Panc1 (cell line): ENCODE data around the gene OTOF. TPM values are rescaled to one million over a fixed set of nuclear protein-coding genes. Genes with fewer than 3 reads are reported as not detected.

Source experiments
- ATAC-seq: fragments of 200-7000 bp; cut with Tn5 transposase; 2 replicates; pipeline ENCODE4 v1.9.1; 2020; ENCODE audit warnings: mild to moderate bottlenecking, moderate library complexity
- BruUV-seq: library from RNA; stranded (reverse); fragments of 400-500 nt; replicated peaks from 2 replicates; lab custom pipeline; 2021; lab: Mats Ljungman, UMichigan
- CTCF ChIA-PET: fragments of 300-600 bp; sonication (Branson Sonifier 250); formaldehyde crosslinking; loops from one replicate; lab custom pipeline; 2022; ENCODE audit warnings: antibody characterized with exemption; lab: Charles Lee
- POLR2A ChIA-PET: fragments of 300-600 bp; sonication (Branson Sonifier 250); formaldehyde crosslinking; loops from one replicate; lab custom pipeline; 2022; ENCODE audit warnings: antibody characterized with exemption; lab: Charles Lee
- DNase-seq: peaks from one replicate; pipeline ENCODE4 v3.0.0-alpha.2; 2010; ENCODE audit warnings: low read depth, low spot score
- H3K27ac ChIP-seq: 2 replicates; pipeline ENCODE4 v1.5.1; 2011; ENCODE audit warnings: mild to moderate bottlenecking, low read length, inconsistent platforms
- H3K27me3 ChIP-seq: fragments of 200-500 bp; sonication (Bioruptor generic); 2 replicates; pipeline ENCODE4 v1.6.0; 2014; ENCODE audit warnings: low read length, inconsistent platforms; ENCODE audit not compliant: control insufficient read depth, insufficient read depth
- H3K36me3 ChIP-seq: fragments of 200-500 bp; sonication (Bioruptor generic); 2 replicates; pipeline ENCODE4 v1.5.1; 2014; ENCODE audit warnings: inconsistent platforms, mild to moderate bottlenecking, low read length, moderate library complexity; ENCODE audit not compliant: control insufficient read depth, insufficient read depth
- H3K4me1 ChIP-seq: 2 replicates; pipeline ENCODE4 v1.5.1; 2011; ENCODE audit warnings: inconsistent platforms, mild to moderate bottlenecking, low read length, moderate library complexity; ENCODE audit not compliant: control insufficient read depth, insufficient read depth
- H3K4me3 ChIP-seq, 2 experiments: 2 replicates each; pipeline ENCODE4 v1.5.1; 2011 to 2012; ENCODE audit warnings: low read depth in 2 of 2, low read length in 2 of 2, mild to moderate bottlenecking in 2 of 2, inconsistent platforms in 1 of 2, moderate library complexity in 1 of 2
- H3K9me3 ChIP-seq: fragments of 200-500 bp; sonication (Bioruptor generic); 2 replicates; pipeline ENCODE4 v1.5.1; 2014; ENCODE audit warnings: low read depth, mild to moderate bottlenecking, inconsistent platforms, low read length, moderate library complexity; ENCODE audit not compliant: control insufficient read depth, insufficient read depth
- CTCF ChIP-seq: fragments of 450-650 bp; IDR thresholded peaks from 2 replicates; pipeline ENCODE4 v1.5.1; 2017; ENCODE audit warnings: mild to moderate bottlenecking
- POLR2AphosphoS5 ChIP-seq: IDR thresholded peaks from 2 replicates; pipeline ENCODE4 v1.6.1; 2012; ENCODE audit warnings: mild to moderate bottlenecking, low read depth, low read length, moderate library complexity
- REST ChIP-seq, 2 experiments: IDR thresholded peaks; 2 replicates each; pipeline ENCODE4 v1.6.1; 2011 to 2012; ENCODE audit warnings: low read depth in 2 of 2, control low read depth in 1 of 2, low read length in 1 of 2, mild to moderate bottlenecking in 1 of 2, moderate library complexity in 1 of 2; ENCODE audit not compliant: insufficient read depth in 1 of 2
- SIN3A ChIP-seq: IDR thresholded peaks from 2 replicates; pipeline ENCODE4 v1.6.1; 2012; ENCODE audit warnings: low read depth, mild to moderate bottlenecking, low read length, moderate library complexity, borderline replicate concordance; ENCODE audit not compliant: insufficient read depth
- TCF7L2 ChIP-seq: IDR thresholded peaks from 2 replicates; pipeline ENCODE4 v1.6.1; 2011; ENCODE audit warnings: mild to moderate bottlenecking, low read depth, low read length, inconsistent platforms
- in situ Hi-C: cut with HindIII; loops from 2 replicates; pipeline ENCODE4 v1.10.0; 2016; ENCODE audit warnings: low sequenced_read_pairs, low pct_unique_long_range_greater_than_20kb
- intact Hi-C: fragments of 100-400 bp; cut with micrococcal nuclease; formaldehyde crosslinking; loops from one replicate; pipeline ENCODE4 v1.10.0; 2022; ENCODE audit not compliant: unreplicated experiment
- total RNA-seq: library from RNA; stranded (reverse); gene quantifications from one replicate; pipeline ENCODE4 v1.2.1, GENCODE V29; 2021; ENCODE audit not compliant: unreplicated experiment

OTOF gene
- total RNA-seq, 1 experiment from 2014 or later: 0.41 TPM

GRCh38 chr2:26464390-26465265 is 13.3 kb downstream of the OTOF start:
- TF ChIP-seq SIN3A (no peak), TCF7L2 (no peak), POLR2AphosphoS5 (no peak), REST (IDR thresholded peaks at IDR 0.05; ENCODE audit: insufficient read depth in 1 of 2, low read depth in 2 of 2, low read length in 1 of 2) (no peak), CTCF (no peak)
- no peaks in the 10 kb centered on the region for H3K27me3 ChIP-seq
- no peak overlapping the region for H3K4me3 ChIP-seq
- no peaks in the 10 kb centered on the region for H3K36me3 ChIP-seq
- H3K4me1 ChIP-seq: no peaks in the 10 kb centered on the region
- no TSS peak for BruUV-seq
- in situ Hi-C loops: no loop called here
- ChIA-PET CTCF (no interaction called here), POLR2A (no interaction called here)
- ATAC-seq (no peak), DNase-seq (no peak)
- H3K9me3 ChIP-seq: no peaks in the 10 kb centered on the region
- intact Hi-C loops: no loop called here
- H3K27ac ChIP-seq: no peak overlapping the region

- DNase-seq: no peak
- ChIA-PET POLR2A (no interaction called here), CTCF (no interaction called here)
- intact Hi-C loops (no loop called here), in situ Hi-C loops (no loop called here)
- Histone ChIP-seq H3K36me3 (no peaks in the 10 kb centered on the region), H3K27me3 (no peaks in the 10 kb centered on the region), H3K27ac (no peak overlapping the region), H3K4me1 (no peaks in the 10 kb centered on the region), H3K4me3 (no peak overlapping the region), H3K9me3 (no peaks in the 10 kb centered on the region)
- BruUV-seq: no TSS peak
- ATAC-seq: no peak
- TF ChIP-seq REST (IDR thresholded peaks at IDR 0.05; ENCODE audit: insufficient read depth in 1 of 2, low read depth in 2 of 2, low read length in 1 of 2) (no peak), SIN3A (no peak)
These were observed 14.4 kb downstream of the OTOF start for GRCh38 chr2:26463244-26464192.
